ENCODE results near the gene RAPGEF5.

RAPGEF5 gene

DNA sequence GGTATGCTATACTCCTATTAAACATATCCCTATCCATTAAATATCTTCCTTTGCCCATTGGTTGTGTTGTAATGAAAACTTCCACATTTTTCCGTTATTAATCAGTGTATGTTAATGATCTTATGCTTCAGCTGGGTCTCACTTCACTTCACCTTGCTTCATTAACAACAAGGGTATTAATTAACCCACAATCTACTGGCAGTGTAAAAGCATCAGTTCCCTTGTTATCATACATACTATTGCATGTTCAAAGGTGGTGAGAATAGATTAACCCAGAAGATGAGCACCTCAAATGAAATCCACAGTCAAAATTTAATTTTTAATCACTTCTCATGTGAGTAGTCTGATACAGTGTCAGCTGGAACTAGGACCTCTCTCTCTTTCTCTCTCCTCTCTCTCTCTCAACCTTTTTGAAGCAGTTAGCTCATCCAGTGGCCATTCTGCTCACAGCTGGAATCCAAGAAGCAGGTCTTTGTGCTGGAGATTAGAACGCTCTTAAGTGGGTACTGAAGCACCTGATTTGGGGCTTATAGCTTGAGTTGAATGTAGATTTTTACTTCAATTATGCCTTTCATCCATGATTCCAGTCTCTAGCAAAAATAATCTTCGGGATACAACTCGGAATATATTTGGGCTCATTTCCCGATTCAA, 172.3 kb downstream of the RAPGEF5 start:
- peak; percentile 55 for DNase-seq

DNA sequence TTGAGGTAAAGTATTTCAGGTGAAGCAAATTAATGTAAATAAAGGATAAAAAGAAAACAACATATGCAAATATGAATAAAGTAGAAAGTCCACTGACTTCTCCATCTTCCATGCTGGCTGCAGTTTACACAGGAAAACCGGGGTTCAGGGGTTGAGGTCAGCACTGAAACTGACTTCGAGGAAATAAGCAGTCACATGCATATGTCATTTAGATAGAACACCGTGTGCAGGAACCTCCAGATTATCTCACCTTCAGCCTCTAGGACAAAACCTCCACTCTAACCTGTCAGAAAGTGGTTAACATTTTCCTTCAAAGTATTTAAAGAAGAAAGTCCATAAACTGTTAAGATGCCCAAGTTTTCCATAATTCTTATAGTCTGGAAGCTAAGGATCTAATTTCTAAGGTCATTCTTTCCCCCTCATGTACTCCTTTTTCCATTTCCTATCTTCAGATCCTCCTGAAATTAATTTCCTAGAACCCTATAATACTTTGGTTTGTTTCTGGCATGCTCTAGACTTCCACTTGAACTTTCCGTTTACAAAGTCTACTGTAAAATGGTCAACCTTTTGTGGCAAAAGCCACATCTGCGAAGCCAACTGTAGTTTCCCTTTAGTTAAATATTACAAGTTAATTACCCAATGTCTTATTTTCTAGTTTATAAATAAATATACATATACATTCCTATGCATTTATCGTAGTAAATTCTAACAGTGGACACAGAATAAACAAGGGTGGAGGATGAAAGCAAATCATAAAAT, 173.3 kb downstream of the RAPGEF5 start:
- no peak for DNase-seq

DNA sequence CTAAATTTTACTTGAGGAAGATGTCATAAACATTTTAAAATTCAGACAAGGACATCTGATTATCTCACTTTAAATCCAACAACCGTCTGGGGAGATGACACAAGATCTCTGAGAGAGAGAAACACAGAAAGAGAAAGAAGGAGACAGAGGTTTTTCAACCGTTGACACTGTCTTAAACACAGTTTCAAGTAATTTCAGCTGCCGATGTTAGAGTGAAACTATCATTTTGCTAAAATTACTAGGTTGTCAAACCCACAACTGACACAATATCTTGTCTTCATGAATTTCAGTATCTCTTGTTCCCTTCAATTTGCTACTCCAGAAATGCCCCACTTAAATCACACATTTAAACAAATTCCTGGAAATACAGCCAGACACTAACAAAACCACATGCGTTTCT, 174.8 kb downstream of the RAPGEF5 start:
- no peak for DNase-seq

DNA sequence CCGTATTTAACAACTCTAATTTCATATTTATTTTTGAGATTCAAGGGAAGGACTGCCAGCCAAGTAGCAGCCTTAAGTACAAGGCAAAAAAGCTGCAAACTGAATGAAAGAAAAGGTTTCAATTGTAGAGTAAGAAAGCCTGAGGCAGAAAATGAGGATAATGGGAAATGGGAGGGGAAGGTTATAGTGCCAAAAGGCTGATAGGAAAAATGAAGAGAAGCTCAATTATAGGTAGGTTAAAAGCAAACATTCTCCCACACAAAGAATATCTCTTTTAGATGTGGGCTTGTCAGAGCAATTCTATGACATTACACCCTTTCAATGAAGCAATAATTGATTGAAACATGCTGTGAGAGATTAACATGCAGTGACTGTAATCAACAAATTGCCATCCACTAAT, 175.3 kb downstream of the RAPGEF5 start:
- peak; percentile 92 for DNase-seq

DNA sequence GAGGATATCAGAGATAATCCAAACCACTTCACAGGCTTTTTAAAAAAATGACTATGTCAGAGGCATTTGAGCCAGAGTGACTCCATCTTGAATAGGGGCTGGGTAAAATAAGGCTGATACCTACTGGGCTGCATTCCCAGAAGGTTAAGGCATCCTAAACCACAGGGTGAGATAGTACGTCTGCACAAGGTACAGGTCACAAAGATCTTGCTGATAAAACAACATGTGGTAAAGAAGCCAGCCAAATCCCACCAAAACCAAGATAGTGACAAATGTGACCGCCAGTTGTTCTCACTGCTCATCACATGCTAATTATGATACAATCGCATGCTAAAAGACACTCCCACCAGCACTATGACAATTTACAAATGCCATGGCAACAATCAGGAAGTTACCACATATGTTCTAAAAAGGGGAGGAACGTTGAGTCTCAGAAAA, 177.5 kb downstream of the RAPGEF5 start:
- DNase-seq: no peak

DNA sequence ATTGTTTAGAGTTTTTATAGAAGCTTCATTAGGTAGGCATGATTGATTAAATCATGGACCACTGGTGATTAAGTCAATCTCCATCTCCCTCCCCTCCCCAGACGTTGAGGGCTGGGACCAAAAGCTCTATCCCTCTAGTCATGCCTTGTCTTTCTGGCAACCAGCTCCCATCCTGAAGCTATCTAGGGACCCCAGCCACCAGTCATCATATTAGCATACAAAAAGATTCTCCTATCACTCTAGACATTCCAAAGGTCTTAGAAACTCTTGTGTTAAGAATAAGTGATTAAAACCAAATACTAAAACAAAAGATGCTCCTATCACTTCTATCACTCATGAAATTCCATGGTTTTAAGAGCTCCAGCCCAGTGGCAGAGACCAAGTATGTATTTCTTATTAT, 178.2 kb downstream of the RAPGEF5 start:
- no peak for DNase-seq

DNA sequence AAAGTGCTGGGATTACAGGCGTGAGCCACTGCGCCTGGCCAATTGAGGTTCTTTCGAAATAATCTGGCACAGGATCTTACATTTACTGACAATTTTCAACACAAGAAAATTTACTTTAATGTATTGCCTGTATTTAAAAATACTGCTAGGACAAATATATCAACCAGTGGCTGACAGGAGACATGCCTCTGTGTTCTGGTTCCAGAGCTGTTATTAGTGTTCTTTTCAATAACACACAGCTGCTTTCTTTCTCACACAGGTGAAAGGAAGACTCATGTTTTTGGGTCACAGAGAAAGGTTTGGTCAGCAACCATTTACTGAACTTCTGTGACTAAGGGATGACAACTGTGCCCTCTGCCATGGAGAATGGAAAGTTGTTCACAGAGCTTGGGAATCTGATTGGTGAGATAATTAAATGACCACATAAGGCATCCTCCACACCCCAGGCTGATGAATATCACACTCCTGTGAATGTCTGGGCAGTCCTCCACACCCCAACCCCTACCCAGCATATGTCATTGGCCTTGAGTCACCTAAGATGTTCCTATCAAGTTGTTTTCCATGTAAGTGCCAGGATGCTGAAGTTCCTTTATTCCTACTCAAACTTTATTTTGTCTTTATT, 180.1 kb downstream of the RAPGEF5 start:
- DNase-seq: no peak

DNA sequence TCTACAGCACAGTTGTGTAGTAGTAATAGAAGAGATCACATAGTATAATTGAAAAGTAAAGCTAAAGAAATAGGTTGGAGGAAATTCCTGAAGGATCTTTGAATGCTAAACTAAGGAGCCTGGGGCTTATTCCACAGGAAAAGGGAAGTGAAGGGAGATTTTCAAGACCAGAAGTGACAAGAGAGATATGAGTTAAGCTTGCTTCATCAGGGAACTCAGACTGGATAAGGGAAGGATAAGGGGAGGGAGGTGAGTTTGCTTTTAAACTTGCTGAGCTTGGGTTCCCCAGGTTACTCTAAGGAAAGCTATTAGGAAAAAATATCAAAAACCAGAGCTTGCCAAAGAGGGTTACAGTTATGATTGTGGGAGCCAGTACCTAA, 182.4 kb downstream of the RAPGEF5 start:
- no peak for DNase-seq

DNA sequence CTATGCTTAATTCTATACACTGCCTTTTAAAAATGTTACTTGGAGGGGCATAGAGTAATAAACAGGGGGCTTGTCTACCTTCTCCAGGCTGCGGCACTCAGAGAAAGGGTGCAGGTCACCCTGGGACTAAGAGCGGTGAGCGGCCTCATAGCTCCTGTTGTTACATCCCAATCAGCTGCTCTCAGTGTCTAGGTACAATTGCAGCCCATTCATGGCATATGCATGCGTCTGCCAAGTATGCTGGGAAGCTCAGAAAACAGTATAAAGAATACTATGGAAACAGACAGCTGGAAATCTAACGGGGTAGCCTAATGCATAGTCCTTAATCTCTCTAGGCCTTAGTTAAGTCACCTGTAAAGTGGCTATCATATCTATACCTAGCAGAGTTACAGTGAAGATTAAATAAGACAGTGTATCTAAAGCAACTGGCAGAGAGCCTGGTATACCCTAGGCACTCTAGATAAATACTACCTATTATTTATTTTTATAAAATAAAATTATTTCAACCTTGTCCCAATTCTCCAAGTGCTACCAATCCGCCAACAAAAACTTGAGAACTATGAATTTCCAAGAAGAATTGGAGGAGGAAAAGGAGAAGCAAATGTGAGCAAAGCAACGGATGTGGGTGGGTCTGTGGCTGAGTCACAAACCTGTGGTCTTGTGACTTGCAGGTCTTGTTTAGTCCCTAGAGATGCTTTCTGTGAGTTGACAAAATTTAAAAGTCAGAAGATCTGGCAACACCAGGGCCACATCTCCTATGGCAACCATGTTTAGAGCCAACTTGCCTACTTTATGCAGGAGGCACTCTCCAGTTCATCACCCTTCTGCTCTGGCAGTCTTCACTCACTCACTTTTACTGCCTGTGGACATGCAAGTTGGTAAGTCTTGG, 183.0 kb downstream of the RAPGEF5 start:
- no peak for DNase-seq

DNA sequence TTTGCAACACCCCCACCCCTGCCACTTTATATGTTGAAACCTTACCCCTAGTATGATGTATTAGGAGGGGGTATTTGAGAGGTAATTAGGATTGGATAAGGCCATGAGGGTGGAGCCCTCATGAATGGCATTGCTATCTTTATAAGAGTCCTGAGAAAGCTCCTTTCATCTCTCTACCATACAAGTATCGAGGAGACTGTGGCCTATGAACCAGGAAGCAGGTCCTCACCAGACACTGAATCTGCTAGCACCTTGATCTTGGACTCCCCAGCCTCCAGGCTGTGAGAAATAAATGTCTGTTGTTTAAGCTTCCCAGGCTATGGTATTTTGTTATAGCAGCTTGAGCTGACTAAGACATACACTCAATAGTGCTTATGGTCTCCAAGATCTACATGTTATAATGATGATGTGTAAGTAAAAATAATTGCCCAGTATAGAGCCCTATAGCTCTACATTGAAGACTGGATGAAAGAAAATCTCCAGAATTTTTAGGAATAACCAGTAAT, 188.8 kb downstream of the RAPGEF5 start:
- no peak for DNase-seq

DNA sequence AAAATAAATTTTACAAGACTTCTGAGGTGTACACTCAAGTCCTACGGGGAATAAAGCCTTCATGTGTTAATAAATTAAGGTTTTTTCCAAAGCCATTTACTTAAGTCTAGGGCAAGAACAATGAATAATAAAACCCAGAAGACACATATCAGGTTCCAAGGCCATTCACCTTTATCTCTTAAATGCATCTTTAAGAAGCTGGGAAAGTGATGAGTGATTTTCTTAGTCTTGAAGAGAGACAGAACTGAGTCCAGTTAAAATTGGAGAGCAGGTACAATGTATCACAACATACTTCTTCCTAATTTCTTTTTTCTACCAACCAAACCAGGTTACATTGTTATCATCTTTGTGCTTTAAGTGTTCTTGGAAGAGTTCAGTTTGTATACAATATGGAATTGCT, 189.5 kb downstream of the RAPGEF5 start:
- DNase-seq: no peak

DNA sequence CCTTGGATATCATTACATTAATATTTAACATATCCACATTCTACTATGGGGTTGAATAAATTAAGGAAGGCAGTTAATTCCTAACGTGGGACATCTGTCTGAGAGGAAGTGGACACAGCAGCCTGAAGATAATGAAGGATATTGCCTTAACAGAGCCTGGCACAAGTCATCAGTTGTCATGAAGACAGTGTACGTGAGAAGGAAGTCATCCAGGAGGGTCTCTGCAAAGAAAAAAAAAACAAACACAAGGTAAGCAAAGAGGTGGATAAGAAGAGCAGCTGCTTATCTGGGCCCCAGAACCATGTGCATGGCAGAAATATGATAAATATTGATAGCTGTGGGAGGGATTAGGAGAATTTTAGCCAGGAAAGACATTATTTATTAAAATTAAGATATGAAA, 190.0 kb downstream of the RAPGEF5 start:
- no peak for DNase-seq

DNA sequence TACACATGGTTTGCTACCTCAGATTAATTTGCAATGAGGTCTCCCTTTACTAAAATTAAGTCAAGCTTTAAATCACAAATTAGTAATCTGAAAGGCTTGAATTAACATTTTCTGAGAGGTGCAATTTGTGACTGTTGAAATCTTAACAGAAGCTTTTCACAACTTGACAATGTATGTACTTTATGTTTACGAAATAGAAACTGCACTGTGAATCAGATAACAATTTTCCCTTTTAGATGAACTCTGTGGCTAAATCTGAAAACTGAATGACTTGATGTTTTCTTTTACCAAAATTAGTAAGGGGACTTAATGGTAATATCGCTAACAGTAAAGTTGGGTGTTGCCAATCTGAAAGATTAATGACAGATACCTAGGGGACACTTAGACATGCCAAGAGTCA, 197.6 kb downstream of the RAPGEF5 start:
- DNase-seq: no peak

DNA sequence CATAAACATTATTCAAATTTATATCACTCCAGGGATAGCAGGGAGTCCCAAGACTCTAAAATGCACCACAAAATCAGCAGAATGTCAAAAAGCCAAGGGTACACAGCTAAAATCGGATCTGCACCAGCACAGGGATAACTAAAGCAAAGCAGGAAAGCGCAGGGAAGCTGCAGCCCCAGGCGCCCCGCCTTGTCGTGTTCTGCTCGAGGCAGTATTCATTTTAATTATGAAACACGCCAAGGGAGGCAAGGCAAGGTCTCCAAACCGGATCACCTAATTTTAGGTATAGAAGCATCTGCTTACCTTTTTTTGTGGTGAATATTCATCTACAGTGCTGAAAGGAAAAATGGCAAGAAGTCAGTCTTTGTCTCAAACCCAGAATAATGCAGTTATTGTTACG, 199.4 kb downstream of the RAPGEF5 start:
- no peak for DNase-seq

DNA sequence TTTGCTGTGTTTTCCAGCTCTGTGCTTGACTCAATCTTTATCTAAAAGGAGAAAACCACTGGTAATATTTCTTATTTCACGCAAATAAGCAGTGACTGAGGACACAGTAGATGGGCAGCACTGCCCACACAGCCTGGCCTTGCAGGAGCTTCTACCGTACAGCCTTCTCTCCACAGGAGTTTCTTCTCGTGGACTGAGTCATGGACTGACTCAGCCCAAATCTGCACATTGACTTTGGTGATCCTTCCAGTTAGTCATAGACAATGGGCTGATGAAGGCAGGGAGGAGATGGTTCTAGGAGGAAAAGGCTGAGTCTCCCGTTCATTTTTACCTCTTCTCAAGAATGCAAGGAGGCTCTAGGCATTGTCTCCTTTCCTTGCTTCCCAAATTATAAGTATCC, 200.7 kb downstream of the RAPGEF5 start:
- DNase-seq: no peak

DNA sequence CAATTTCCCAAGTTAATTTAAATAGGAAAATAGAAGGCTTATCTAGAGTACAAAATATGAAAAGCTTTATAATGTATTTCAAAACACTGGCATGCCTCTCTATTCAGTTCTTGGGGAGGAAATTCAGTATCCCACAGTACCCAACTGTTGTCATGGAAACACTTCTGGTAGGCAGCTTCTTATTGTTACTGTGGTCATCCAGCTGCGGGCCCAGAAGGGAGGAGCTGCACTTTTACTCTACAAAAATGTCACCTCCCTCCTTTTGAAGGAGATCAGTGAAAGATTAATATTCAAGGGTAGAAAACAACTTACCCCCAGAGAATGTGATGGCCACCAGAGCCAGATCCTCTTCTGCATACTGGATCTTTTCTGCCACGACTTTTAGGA, 202.8 kb downstream of the RAPGEF5 start:
- DNase-seq: peak; percentile 4

DNA sequence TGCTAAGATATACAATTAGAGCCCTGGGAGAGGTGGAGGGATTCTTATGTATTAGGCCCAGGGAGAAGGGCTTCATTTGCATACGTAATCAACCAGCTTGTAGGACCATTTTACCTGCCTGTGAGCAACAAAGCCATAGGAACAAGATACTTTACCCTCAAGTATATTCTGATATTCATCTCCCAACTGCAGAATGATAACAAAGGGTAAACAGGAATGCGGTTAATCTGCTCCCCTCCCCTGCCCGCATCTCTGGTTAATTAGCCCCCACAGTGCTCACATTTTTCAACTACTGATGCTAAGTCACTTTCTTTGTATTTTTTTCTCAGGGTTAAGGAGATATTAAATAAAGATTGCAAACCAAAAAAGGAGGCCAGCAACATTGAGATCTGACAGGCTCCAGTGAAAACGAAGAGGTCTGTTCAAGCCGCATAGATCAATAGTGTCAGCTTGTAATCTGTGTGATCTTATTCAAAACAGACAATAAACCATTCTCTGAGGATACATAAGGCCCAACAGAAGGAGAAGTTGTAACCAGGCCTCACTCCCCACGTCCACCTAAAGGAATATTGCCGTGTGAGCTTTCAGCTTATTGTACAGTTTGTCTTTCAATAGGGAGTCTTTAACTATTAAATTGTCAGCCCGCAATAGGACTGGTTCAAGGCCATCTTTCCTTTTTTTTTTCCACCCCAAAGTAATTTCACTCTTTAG, 203.4 kb downstream of the RAPGEF5 start:
- DNase-seq: no peak

DNA sequence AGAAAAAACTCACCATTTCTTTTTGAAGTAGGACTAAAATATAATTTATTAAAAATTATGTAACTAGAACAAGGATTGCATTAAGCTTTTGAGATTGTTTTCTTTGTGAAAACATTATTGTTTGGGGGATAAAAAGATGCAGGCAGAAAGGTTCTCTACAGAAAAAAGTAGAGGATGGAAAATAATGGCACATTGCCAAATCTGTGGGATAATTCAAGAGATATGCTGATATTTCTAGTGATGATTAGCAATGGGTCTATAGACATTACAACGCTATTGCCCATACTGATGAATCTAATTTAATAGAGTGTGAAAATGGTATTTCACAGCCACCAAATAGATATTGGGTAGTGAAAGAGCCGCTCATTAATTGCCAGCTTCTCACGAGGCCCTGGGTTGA, 204.3 kb downstream of the RAPGEF5 start:
- DNase-seq: no peak

DNA sequence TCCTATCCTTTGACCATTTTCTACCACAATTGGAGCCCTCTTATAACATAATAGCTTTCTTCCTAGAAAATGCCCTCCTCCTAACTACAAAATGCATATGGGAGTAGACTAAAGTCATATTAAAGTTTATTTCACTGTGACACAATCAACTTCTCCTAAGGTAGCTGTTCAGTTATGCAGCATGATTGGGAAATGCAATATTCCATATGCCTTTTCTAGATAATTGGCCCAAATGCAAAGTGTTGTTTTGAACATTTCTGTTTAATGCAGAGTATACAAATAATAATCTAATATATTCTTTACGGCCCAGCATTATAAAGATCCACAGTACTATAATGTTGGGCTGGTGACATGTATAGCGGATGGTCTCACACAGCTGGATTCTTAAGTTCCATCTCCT, 205.1 kb downstream of the RAPGEF5 start:
- DNase-seq: no peak

DNA sequence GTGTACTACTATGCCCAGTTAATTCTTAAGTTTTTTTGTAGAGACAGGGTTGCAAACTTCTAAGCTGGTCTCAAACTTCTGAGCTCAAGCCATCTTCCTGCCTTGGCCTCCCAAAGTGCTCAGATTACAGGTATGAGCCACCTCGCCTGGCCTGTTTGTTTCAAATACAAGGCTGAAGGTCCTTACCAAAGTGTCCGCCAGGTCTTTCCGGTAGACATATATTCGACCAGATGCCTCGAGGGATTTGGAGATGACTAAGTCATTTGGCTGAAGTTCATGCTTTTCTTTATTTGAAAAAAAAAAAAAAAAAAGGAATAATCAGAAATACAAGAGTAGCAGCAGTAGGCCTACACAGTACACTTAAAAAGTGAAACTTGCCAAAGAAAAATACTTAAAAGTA, 206.7 kb downstream of the RAPGEF5 start:
- no peak for DNase-seq

DNA sequence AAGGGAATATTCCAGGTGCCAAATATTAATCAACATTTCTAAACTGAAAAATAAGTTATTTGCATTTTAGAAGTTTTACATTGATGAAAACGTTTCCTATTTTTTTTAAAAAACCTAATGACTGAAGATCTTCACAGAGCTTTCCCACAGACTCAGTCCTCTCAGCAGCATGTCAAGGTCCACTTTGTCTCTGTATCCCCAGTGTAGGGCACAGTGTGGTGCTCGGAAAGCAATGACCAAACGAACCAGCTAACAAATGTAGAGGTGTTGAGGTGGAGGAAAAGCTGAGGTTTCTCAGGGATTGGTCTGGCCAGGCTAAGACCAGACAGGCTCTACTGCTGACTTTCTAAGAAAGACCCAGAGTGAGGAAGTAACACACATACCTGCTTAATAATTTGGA, 209.1 kb downstream of the RAPGEF5 start:
- DNase-seq: no peak

DNA sequence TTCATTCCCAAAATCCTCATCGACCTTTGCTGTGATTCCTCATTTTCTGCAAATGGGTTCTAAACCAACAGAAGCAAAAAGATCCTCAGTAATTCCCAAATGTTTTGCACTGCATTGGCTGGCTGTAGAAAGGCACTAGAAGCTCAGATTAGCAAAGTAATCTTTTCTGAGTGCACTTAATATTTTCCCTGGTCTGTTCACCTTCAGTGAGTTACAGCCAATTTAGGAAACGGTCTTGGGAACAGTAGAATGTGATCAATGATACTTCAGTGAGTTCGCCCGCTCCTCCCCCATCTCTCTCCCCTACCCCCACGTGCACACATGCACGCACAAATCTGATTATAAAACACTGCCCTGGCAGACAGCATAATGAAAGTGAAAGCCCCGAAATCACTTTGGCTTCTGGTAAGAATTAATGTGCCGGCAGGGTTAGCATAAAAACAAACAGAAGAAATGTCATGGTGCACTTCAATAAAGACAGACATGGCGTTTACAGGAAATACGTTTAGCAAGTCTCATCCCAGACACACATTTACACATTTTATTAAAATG, 209.9 kb downstream of the RAPGEF5 start:
- DNase-seq: no peak

Measured in NCI-H748 treated with DMSO at 0.1 percent for 48 hours (cell line).